Mesendoderm (in vitro differentiated cells): ENCODE results near the gene CREM.
A peak's percentile ranks its signal among the peaks of the same experiment; 100 is the strongest.

Source experiments
- DNase-seq: peaks from one replicate; pipeline ENCODE4 v3.0.0; 2013
- H2AK5ac ChIP-seq: 2 replicates; pipeline ENCODE4 v1.6.1; 2013; ENCODE audit warnings: low read length, inconsistent platforms
- H2BK120ac ChIP-seq: 2 replicates; pipeline ENCODE4 v1.6.1; 2013; ENCODE audit warnings: low read depth, mild to moderate bottlenecking, low read length, moderate library complexity, mixed read lengths
- H2BK15ac ChIP-seq: replicated peaks from 2 replicates; pipeline ENCODE4 v1.6.1; 2013; ENCODE audit warnings: low read depth, mild to moderate bottlenecking, moderate library complexity
- H2BK5ac ChIP-seq: 2 replicates; pipeline ENCODE4 v1.6.1; 2013; ENCODE audit warnings: low read length, inconsistent platforms
- H3K18ac ChIP-seq: 2 replicates; pipeline ENCODE4 v1.6.1; 2013; ENCODE audit warnings: mild to moderate bottlenecking, low read length, mixed read lengths
- H3K23ac ChIP-seq: one replicate; pipeline ENCODE4 v1.6.1; 2013; ENCODE audit warnings: low read length
- H3K27ac ChIP-seq: 2 replicates; pipeline ENCODE4 v1.5.1; 2013; ENCODE audit warnings: low read depth, mild to moderate bottlenecking, inconsistent platforms, low read length, moderate library complexity
- H3K27me3 ChIP-seq: 2 replicates; pipeline ENCODE4 v1.6.1; 2013; ENCODE audit warnings: low read length, control low read depth, mild to moderate bottlenecking, inconsistent platforms; ENCODE audit not compliant: insufficient read depth, poor library complexity
- H3K36me3 ChIP-seq: 2 replicates; pipeline ENCODE4 v1.6.1; 2013; ENCODE audit warnings: low read length, inconsistent platforms; ENCODE audit not compliant: control insufficient read depth, insufficient read depth
- H3K4ac ChIP-seq: one replicate; pipeline ENCODE4 v1.6.1; 2013; ENCODE audit warnings: low read depth, mild to moderate bottlenecking, low read length, moderate library complexity
- H3K4me1 ChIP-seq: 2 replicates; pipeline ENCODE4 v1.6.1; 2013; ENCODE audit warnings: low read depth, low read length, inconsistent platforms; ENCODE audit not compliant: control insufficient read depth
- H3K4me2 ChIP-seq: 2 replicates; pipeline ENCODE4 v1.6.1; 2013; ENCODE audit warnings: low read length
- H3K4me3 ChIP-seq: 2 replicates; pipeline ENCODE4 v1.5.1; 2013; ENCODE audit warnings: mild to moderate bottlenecking, low read length
- H3K56ac ChIP-seq: one replicate; pipeline ENCODE4 v1.6.1; 2013; ENCODE audit warnings: low read length
- H3K79me1 ChIP-seq: 2 replicates; pipeline ENCODE4 v1.6.1; 2013; ENCODE audit warnings: low read length, inconsistent platforms
- H3K79me2 ChIP-seq: 2 replicates; pipeline ENCODE4 v1.6.1; 2013; ENCODE audit warnings: mild to moderate bottlenecking, low read length; ENCODE audit not compliant: control insufficient read depth, insufficient read depth
- H3K9ac ChIP-seq: 2 replicates; pipeline ENCODE4 v1.6.1; 2013; ENCODE audit warnings: low read length, inconsistent platforms
- H4K5ac ChIP-seq: one replicate; pipeline ENCODE4 v1.6.1; 2013; ENCODE audit warnings: low read length
- H4K8ac ChIP-seq: one replicate; pipeline ENCODE4 v1.6.1; 2013; ENCODE audit warnings: low read depth, mild to moderate bottlenecking, control low read depth, low read length, moderate library complexity
- WGBS: extraction: QIAGEN DNeasy Blood & Tissue Kit; methylation state at CpG from one replicate; pipeline ENCODE4 v1.1.7; 2013; ENCODE audit warnings: low lambda C conversion rate, missing lambda C conversion rate; ENCODE audit not compliant: insufficient coverage; ENCODE audit errors: extremely low coverage; 5-methylcytosine and 5-hydroxymethylcytosine counted together

CREM gene

DNA sequence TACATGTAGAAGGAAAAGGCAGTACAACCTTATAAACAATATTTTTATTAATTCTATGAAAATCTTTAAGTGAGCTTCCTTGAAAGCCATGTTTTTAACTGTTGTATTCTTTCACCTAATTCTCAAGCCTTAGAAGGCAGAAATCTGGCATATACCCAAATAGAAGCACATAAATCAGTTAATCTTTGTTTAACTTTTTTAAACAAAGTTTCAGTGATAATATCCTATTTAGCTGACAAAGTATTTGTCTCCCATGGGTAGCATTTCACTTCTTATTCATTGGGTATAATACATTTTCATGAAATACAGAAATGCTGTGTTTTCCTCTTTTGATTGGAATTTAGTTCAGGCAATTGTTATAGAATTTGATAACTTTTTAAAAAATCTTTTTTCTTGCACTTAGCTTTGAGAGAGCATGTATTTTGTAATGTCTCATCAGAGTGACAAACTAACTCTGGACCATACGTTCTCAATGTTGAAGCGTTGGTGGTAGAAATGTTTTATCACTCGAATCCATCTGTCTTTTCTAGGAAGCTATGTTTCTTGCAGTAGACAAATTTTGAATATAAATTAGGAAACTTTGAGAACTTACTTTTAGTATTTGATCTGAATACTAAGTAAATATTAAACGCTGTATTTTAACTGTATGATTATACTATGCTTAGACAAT, 78.1 kb downstream of the CREM start:
- no peak overlapping the region for H3K56ac ChIP-seq
- no peak overlapping the region for H2BK15ac ChIP-seq
- no peak overlapping the region for H3K9ac ChIP-seq
- H3K4me3 ChIP-seq, result no peak overlapping the region
- H2AK5ac ChIP-seq, result no peak overlapping the region
- H3K79me1 ChIP-seq, result no peaks in the 10 kb centered on the region
- H4K5ac ChIP-seq, result no peak overlapping the region
- no peak overlapping the region for H4K8ac ChIP-seq
- DNase-seq, result no peak
- H2BK120ac ChIP-seq, result no peak overlapping the region
- WGBS, result no CpG with 5 or more reads among the region's 4 CpGs
- no peak overlapping the region for H3K18ac ChIP-seq
- no peak overlapping the region for H3K27ac ChIP-seq
- H3K36me3 ChIP-seq, result no peaks in the 10 kb centered on the region
- no peak overlapping the region for H3K23ac ChIP-seq
- no peak overlapping the region for H3K4ac ChIP-seq
- no peaks in the 10 kb centered on the region for H3K79me2 ChIP-seq
- no peak overlapping the region for H3K4me2 ChIP-seq
- H2BK5ac ChIP-seq, result no peak overlapping the region
- no peaks in the 10 kb centered on the region for H3K4me1 ChIP-seq
- no peaks in the 10 kb centered on the region for H3K27me3 ChIP-seq

DNA sequence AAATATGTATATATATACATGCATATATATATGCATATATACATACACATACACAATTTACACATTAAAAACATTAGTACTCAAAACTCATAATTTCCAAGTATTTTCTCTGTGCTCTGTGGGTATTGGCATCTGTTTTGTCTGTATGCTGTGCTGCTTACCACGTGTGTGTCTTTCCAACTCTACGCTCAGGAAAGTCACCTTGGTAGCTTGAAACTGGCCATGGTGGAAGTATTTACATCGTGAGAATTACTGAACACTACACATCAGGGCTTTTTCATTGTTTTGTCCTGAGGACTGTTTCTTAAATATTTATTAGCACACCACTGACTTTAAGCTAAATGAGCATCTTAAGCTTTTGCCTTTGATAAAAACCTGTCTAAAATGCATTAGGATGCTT, 79.6 kb downstream of the CREM start:
- Histone ChIP-seq H3K27ac (no peak overlapping the region), H2BK15ac (no peak overlapping the region)

DNA sequence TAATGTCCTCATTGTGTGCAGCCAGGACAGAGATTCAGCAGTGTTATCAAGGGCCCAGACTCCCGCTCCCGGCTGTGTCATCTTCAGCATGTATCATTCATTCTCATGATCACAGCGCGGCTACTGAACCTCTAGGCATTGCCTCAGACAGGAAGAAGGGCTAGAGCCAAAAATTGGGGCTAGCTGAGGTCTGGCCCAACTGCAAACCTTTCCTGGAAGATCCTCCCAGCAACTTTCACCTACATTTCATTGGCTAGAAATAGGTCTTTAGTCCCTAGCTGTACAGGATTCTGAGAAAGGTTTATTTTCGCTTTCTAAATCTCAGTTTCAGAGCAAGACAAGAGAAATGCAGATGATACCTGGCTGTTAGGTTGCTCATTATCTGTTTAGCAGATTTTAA, 81.9 kb downstream of the CREM start:
- Histone ChIP-seq H2BK120ac (no peak overlapping the region), H3K36me3 (no peaks in the 10 kb centered on the region), H2BK15ac (peak overlapping the region; percentile 11), H3K4me3 (no peak overlapping the region), H3K4ac (no peak overlapping the region), H4K8ac (no peak overlapping the region), H2BK5ac (no peak overlapping the region), H3K9ac (no peak overlapping the region), H3K79me2 (no peaks in the 10 kb centered on the region), H4K5ac (no peak overlapping the region), H3K27ac (peak overlapping the region; percentile 68), H3K4me1 (peaks cover 11% of the 10 kb centered on the region), H2AK5ac (no peak overlapping the region), H3K56ac (no peak overlapping the region), H3K23ac (no peak overlapping the region), H3K18ac (no peak overlapping the region), H3K27me3 (no peaks in the 10 kb centered on the region), H3K79me1 (no peaks in the 10 kb centered on the region), H3K4me2 (no peak overlapping the region)
- WGBS, result no CpG with 5 or more reads among the region's 5 CpGs
- no peak for DNase-seq

More for the DNA sequence above, 79.6 kb downstream of the CREM start:
- Histone ChIP-seq H4K5ac (no peak overlapping the region), H3K4me2 (no peak overlapping the region), H3K4me1 (peaks cover 3% of the 10 kb centered on the region), H3K79me1 (no peaks in the 10 kb centered on the region), H2AK5ac (no peak overlapping the region), H3K56ac (no peak overlapping the region), H3K4ac (no peak overlapping the region), H3K4me3 (no peak overlapping the region), H2BK120ac (no peak overlapping the region), H3K36me3 (no peaks in the 10 kb centered on the region), H4K8ac (no peak overlapping the region), H2BK5ac (no peak overlapping the region), H3K9ac (no peak overlapping the region), H3K18ac (no peak overlapping the region), H3K23ac (no peak overlapping the region), H3K27me3 (no peaks in the 10 kb centered on the region), H3K79me2 (no peaks in the 10 kb centered on the region)
- no peak for DNase-seq
- no CpG with 5 or more reads among the region's 3 CpGs for WGBS

DNA sequence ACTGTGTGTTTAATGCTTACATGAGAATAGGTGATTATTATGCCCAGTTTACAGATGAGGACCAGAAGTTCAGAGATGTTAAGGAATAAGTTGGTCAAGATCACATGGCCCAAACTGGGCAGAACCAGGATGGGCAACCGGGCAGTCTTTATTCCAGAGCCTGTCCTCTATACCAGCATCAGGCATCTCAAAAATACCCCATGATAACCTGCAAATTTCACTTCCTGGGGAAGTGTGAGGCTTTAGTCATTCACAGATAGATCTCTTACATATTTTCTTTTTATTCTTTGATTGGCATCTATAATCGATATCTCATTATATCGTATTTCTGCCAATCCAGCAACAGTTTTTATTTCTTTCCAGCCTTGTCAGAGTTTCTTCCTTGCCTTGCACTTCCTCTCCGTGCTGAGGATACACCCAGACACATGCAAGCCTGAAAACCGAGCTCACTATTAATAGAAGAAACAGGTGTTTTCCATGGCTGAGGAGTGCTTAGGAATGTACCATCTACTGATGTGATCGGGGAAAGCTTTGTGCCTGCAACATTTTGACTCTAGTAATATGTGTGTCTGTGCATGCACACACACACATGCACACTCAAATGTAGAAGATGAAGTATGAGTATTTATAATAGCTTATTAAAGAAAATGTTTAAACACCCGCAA, 82.4 kb downstream of the CREM start:
- H3K4me3 ChIP-seq, result no peak overlapping the region
- no peak for DNase-seq

DNA sequence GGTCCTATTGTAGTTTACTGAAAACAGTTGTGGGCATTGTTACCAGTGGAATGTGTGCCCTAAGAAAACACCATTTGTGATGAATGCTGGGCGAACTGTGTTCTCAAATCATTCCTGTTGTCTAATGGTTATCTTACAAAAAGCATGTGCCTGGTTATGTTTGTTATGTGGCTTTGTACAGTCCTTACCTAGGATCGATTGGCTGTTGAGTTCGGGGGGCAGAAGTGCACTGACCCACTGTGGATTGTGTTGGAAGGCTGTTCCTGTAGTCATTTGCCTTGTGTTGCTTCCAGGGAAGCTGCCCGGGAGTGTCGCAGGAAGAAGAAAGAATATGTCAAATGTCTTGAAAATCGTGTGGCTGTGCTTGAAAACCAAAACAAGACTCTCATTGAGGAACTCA, 84.3 kb downstream of the CREM start:
- H3K18ac ChIP-seq, result peak overlapping the region; percentile 7
- no peak overlapping the region for H3K23ac ChIP-seq
- no peak overlapping the region for H4K8ac ChIP-seq
- no peaks in the 10 kb centered on the region for H3K27me3 ChIP-seq
- no peaks in the 10 kb centered on the region for H3K36me3 ChIP-seq
- H3K9ac ChIP-seq, result no peak overlapping the region
- H3K56ac ChIP-seq, result peak overlapping the region; percentile 62
- H2BK5ac ChIP-seq, result no peak overlapping the region
- no peak overlapping the region for H2AK5ac ChIP-seq
- no peak overlapping the region for H2BK120ac ChIP-seq
- H4K5ac ChIP-seq, result no peak overlapping the region
- no peak overlapping the region for H2BK15ac ChIP-seq
- H3K4me1 ChIP-seq, result peaks cover 11% of the 10 kb centered on the region
- no peak overlapping the region for H3K4ac ChIP-seq
- DNase-seq, result no peak
- no peak overlapping the region for H3K4me3 ChIP-seq
- WGBS, result no CpG with 5 or more reads among the region's 6 CpGs
- H3K4me2 ChIP-seq, result no peak overlapping the region
- H3K79me2 ChIP-seq, result no peaks in the 10 kb centered on the region
- H3K79me1 ChIP-seq, result no peaks in the 10 kb centered on the region
- no peak overlapping the region for H3K27ac ChIP-seq

More for the DNA sequence above, 82.4 kb downstream of the CREM start:
- Histone ChIP-seq H3K79me2 (no peaks in the 10 kb centered on the region), H2BK15ac (no peak overlapping the region), H2BK5ac (no peak overlapping the region), H3K4me2 (no peak overlapping the region), H3K27ac (no peak overlapping the region), H3K79me1 (no peaks in the 10 kb centered on the region), H3K23ac (no peak overlapping the region), H3K27me3 (no peaks in the 10 kb centered on the region), H3K4me1 (peaks cover 11% of the 10 kb centered on the region), H4K8ac (no peak overlapping the region), H3K36me3 (no peaks in the 10 kb centered on the region), H3K9ac (no peak overlapping the region), H3K18ac (no peak overlapping the region), H4K5ac (no peak overlapping the region), H2BK120ac (no peak overlapping the region), H3K4ac (no peak overlapping the region), H2AK5ac (no peak overlapping the region), H3K56ac (no peak overlapping the region)
- no CpG with 5 or more reads among the region's 7 CpGs for WGBS
